HG03025 (cell line): ENCODE data around the gene PTPRD.
"Not testable (repeated sequence)": the region's sequence is repeated elsewhere in the genome, so short reads cannot be mapped to it uniquely, and the experiment has no call there.

ENCODE experiments used
- ATAC-seq: cut with Tn5 transposase; IDR thresholded peaks from one replicate; pipeline ENCODE4 v1.9.1; 2021; ENCODE audit warnings: mild to moderate bottlenecking, moderate library complexity; ENCODE audit not compliant: unreplicated experiment, low FRiP score

The PTPRD gene

GRCh38 chr9:9112001-9112720 lies 1500.6 kb downstream of the PTPRD start:
- ATAC-seq, result no peak

- no peak for ATAC-seq
Measured at GRCh38 chr9:9108641-9109040, 1504.2 kb downstream of the PTPRD start.

DNA sequence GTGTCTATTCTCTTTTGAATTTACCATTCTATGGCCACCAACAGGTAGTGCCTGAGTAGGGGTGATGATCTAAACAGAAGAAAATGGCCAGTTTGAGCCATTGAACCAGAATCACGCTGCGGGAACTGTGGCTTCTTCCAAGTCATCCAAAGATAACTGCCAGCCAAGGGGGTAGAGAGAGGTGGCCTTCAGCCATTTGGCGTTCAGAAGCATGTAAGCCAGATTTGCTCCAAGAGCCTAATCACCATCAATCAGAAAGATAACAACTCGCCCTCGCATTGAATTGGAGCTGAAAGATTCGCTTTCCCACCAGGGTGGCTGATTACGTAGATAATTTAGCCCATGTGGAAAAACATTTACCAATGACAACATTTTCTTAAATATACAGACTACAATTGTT lies 1510.5 kb downstream of the PTPRD start:
- no peak for ATAC-seq

DNA sequence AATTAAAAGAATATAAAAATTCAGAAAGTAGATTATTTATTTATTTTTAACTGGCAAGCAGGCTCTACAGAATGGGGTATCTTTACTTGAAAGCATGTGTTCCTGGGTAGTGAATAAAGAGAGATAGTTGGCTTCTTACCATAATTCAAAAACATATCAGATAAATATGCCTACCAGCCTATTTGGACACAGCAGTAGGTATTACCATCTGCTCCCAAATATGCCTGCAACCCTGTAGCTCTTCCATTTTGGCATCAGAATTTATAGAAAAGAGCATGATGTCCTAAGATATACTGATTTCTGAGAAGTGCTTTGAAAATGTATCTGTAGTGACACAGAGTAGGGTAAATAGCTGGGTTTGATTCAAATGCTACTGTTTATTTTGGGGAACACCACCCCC lies 1512.7 kb downstream of the PTPRD start:
- no peak for ATAC-seq

DNA sequence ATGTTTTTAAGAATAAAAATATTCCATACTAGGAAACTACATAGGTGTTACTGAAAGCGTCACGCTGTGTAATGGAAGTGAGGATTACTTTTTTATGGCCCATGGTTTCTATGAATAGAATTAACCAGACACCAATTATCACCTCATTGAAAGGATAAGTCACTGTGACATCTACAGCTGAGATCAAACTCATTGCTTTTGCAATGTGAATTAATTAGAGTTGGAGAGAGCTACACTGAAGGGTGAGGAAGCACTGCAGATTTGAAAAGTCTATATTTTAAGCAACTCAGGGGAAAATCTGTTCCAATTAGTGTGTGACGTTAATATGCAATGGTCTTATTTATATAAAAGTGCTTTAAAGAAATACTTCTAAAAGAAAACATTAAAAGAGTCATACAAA lies 1513.2 kb downstream of the PTPRD start:
- ATAC-seq, result no peak

DNA sequence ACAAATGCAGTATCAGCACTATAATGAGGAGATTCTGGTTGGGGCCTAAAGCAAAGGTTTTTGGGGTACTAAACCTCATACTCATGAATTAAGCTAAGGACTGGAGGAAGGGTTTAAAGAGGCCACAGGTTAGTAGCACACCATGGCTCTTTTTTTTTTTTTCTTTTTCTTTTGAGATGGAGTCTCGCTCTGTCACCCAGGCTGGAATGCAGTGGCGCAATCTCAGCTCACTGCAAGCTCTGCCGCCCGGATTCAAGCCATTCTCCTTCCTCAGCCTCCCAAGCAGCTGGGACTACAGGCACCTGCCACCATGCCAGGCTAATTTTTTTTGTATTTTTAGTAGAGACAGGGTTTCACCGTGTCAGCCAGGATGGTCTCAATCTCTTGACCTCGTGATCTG lies 1515.5 kb downstream of the PTPRD start:
- not testable (repeated sequence) for ATAC-seq

DNA sequence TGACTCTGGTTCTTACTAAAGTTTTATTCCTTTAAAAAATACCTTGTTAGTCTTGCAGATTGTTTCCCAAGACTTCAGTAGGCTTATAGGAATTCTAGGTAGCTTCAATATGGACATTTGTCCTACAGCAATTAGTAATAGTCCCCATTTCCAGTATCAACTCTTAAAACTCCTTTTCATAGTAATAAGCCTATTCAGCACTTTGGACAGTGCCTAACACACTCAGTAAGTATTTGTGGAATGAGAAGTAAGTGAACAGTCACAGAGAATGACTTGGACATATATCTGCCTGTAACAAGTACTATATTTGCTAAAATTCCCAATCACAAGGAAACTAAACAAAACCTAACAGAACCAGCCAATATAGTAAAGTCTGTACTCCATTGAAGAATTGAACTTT lies 1521.4 kb downstream of the PTPRD start:
- no peak for ATAC-seq

DNA sequence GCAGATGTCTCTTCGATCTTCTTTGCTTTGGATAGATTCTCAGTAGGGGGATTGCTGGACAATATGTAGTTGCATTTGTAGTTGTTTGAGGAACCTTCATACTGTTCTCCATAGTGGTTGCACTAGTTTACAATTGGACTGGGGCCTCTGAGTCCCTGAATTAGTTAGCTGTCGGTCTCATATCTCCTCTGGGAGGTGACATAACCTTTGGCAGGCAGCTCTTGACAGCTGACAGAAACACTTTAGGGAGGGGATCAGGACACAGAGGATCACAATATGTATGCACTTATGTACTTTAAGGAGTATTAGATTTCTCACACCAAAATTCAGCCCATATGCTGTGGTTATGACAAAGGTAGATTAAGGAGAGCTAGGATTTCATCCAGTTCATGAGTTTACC lies 1533.3 kb downstream of the PTPRD start:
- ATAC-seq, result no peak

- no peak for ATAC-seq
Measured at GRCh38 chr9:9078301-9078700, 1534.5 kb downstream of the PTPRD start.

GRCh38 chr9:9061627-9062026 lies 1551.2 kb downstream of the PTPRD start:
- no peak for ATAC-seq

- ATAC-seq, result no peak
Measured at GRCh38 chr9:9054354-9054992, 1558.3 kb downstream of the PTPRD start.

GRCh38 chr9:9045572-9045971 lies 1567.2 kb downstream of the PTPRD start:
- ATAC-seq, result no peak

- ATAC-seq, result no peak
Measured at GRCh38 chr9:9045072-9045471, 1567.7 kb downstream of the PTPRD start.

DNA sequence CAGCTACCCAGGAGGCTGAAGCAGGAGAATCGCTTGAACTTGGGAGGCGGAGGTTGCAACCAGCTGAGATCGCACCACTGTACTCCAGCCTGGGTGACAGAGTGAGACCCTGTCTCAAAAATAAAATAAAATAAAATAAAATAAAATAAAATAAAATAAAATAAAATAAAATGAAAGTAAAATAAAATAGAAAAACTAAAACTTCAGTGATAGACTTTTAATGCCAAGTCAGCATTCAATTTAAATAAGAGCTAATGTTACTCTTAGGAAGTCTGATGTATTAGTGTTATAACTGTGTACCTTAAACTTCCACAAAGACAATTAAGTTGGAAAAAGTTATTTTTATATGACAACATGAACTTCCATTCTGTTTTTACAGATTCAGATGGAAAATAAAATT lies 1569.0 kb downstream of the PTPRD start:
- ATAC-seq, result not testable (repeated sequence)

- no peak for ATAC-seq
Measured at GRCh38 chr9:9041756-9042155, 1571.0 kb downstream of the PTPRD start.

GRCh38 chr9:9033022-9033421 lies 1579.8 kb downstream of the PTPRD start:
- no peak for ATAC-seq

- ATAC-seq, result no peak
Measured at GRCh38 chr9:9016597-9016996, 1596.2 kb downstream of the PTPRD start.

GRCh38 chr9:9004810-9005209 lies 1608.0 kb downstream of the PTPRD start:
- ATAC-seq, result no peak

GRCh38 chr9:9002826-9003583 lies 1609.8 kb downstream of the PTPRD start:
- no peak for ATAC-seq

DNA sequence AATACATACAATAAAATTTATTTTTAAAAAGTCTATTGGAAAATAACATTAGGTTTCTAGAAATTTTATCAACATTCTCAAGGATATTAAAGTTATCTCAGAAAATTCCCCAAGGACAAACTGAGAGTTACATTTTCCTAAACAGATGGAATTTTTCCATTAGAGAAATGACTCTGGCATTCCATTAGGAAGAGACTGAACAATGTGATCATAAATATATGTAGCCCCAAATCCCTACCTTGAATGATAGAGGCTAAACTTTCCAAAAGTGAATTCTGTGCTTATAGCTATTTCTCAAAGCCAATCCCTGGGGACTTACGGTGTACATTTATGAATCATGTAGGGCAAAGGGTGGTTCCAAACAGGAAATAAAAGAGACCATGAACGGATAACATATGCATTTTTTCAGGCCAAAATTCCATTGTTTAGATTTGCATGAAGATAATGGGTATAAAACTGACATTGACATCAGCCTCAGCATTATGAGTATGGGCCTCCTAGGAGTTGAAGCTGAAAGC lies 1632.2 kb downstream of the PTPRD start:
- ATAC-seq, result no peak

GRCh38 chr9:8978334-8978733 lies 1634.5 kb downstream of the PTPRD start:
- no peak for ATAC-seq
